Esophagus (tissue), 2 donors: ENCODE data around the gene C11orf21. TPM values are rescaled to one million over a fixed set of nuclear protein-coding genes. Genes with fewer than 3 reads are reported as not detected.
A peak's percentile ranks its signal among the peaks of the same experiment; 100 is the strongest.

Experiments
- H3K27ac ChIP-seq, 2 donors: one replicate each; pipeline ENCODE4 v1.5.1; 2013; ENCODE audit warnings: low read depth in 2 of 2, mild to moderate bottlenecking in 2 of 2, inconsistent platforms in 1 of 2, low read length in 1 of 2, moderate library complexity in 1 of 2
- H3K27me3 ChIP-seq, 2 donors: one replicate each; pipeline ENCODE4 v1.6.1; 2013; ENCODE audit warnings: low read length in 2 of 2, control low read depth in 1 of 2, mild to moderate bottlenecking in 1 of 2; ENCODE audit not compliant: insufficient read depth in 2 of 2, control insufficient read depth in 1 of 2
- H3K36me3 ChIP-seq, 2 donors: one replicate each; pipeline ENCODE4 v1.6.1; 2013; ENCODE audit warnings: low read length in 1 of 2; ENCODE audit not compliant: control insufficient read depth in 2 of 2, insufficient read depth in 2 of 2
- H3K4me1 ChIP-seq, 2 donors: one replicate each; pipeline ENCODE4 v1.6.1; 2013; ENCODE audit warnings: low read length in 1 of 2; ENCODE audit not compliant: control insufficient read depth in 2 of 2, insufficient read depth in 2 of 2
- H3K4me3 ChIP-seq, 2 donors: one replicate each; pipeline ENCODE4 v1.5.1; 2013; ENCODE audit warnings: low read length in 2 of 2, mild to moderate bottlenecking in 2 of 2, low read depth in 1 of 2, moderate library complexity in 1 of 2
- H3K9me3 ChIP-seq, 2 donors: one replicate each; pipeline ENCODE4 v1.6.1; 2013; ENCODE audit warnings: mild to moderate bottlenecking in 2 of 2, low read depth in 1 of 2, low read length in 1 of 2, moderate library complexity in 1 of 2; ENCODE audit not compliant: control insufficient read depth in 2 of 2, insufficient read depth in 1 of 2
- WGBS, 2 donors: extraction: QIAGEN DNeasy Blood & Tissue Kit; methylation state at CpG; one replicate each; pipeline ENCODE4 v1.1.7; 2013; 5-methylcytosine and 5-hydroxymethylcytosine counted together
- polyA plus RNA-seq, 2 donors: library from polyadenylated mRNA; stranded (reverse); fragments of 200-250 nt; gene quantifications; one replicate each; pipeline ENCODE4 v1.2.3, GENCODE V29; 2013
- donor health status: healthy with polysubstance abuse.
- donor health status: Bipolar disorder and iron deficiency.

The C11orf21 gene
- polyA plus RNA-seq = under 1 TPM; 0.42 to 0.45 TPM

- Histone ChIP-seq H3K4me1 (peaks cover 4 to 10% of the 10 kb centered on the region in 2 donors), H3K27ac (peak within 1 kb of the TSS; percentile 9 to 24), H3K27me3 (no peaks in the 10 kb centered on the region), H3K9me3 (no peaks in the 10 kb centered on the region), H3K36me3 (no peaks in the 10 kb centered on the region), H3K4me3 (peak within 1 kb of the TSS in 1 of 2 donors; percentile 19)
- whole genome bisulfite sequencing, 2 donors = 60 to 61% methylated on average over 16 of the region's 16 CpGs
Measured at GRCh38 chr11:2301631-2302305, at the start of gene C11orf21, which contains the start of gene TSPAN32. Gene C11orf21, minus strand, starts transcription at chr11:2301918. Its CDS starts 110 bp downstream, at chr11:2301808. Gene TSPAN32, plus strand, starts transcription at chr11:2302013. Its CDS starts 137 bp downstream, at chr11:2302150.

DNA sequence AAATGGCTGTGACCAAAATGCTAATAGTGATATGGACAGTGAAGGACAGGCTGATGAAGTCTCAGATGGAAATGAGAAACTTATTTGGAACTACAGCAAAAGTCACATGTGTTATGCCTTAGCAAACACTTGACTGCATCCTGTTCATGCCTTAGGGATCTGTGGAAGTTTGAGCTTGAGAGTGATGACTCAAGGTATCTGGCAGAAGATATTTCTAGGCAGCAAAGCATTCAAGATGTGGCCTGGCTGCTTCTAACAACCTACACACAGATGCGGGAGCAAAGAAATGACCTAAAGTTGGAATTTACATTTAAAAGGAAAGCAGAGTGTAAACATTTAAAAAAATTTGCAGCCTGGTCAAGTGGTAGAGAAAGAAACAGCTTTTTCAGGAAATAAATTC is 47.3 kb upstream of the C11orf21 start:
- WGBS, 2 donors = 86 to 97% methylated on average over 1 of the region's 1 CpG
- no peaks in the 10 kb centered on the region for H3K4me1 ChIP-seq

DNA sequence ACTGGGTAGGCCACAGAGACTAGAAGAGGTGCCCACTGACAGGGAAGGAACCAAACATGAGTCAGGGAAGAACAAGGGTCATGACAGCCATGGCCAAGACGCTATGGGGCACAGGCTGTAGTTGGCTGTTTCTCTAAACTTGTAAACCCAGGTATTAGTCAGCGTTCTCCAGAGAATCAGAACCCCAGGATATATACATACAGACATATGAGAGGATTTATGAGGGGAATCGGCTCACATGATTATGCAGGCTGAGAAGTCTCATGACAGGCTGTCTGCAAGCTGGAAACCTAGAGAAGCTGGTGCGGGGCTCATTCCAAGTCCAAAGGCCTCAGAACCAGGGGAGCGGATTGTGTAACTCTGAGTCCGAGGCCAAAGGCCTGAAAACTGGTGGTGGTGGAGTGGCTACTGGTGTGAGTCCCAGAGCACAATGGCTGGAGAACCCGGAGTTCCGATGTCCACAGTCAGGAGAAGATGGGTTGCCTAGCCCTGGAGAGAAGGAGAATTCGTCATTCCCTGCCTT is 45.7 kb upstream of the C11orf21 start:
- WGBS, 2 donors = 84 to 90% methylated on average over 9 of the region's 9 CpGs
- Histone ChIP-seq H3K36me3 (no peaks in the 10 kb centered on the region), H3K27ac (no peak overlapping the region)

More for the DNA sequence above, 47.3 kb upstream of the C11orf21 start:
- Histone ChIP-seq H3K4me3 (no peak overlapping the region), H3K27me3 (no peaks in the 10 kb centered on the region), H3K27ac (no peak overlapping the region), H3K36me3 (no peaks in the 10 kb centered on the region), H3K9me3 (peaks cover 0 to 13% of the 10 kb centered on the region in 2 donors)

GRCh38 chr11:2346586-2347307 is 45.0 kb upstream of the C11orf21 start:
- Histone ChIP-seq H3K36me3 (no peaks in the 10 kb centered on the region), H3K27me3 (no peaks in the 10 kb centered on the region), H3K27ac (no peak overlapping the region), H3K9me3 (peaks cover 0 to 15% of the 10 kb centered on the region in 2 donors), H3K4me3 (no peak overlapping the region), H3K4me1 (no peaks in the 10 kb centered on the region)
- 85 to 87% methylated on average over 10 of the region's 10 CpGs for WGBS, 2 donors

More for the DNA sequence above, 45.7 kb upstream of the C11orf21 start:
- no peaks in the 10 kb centered on the region for H3K4me1 ChIP-seq
- peaks cover 0 to 16% of the 10 kb centered on the region in 2 donors for H3K9me3 ChIP-seq
- H3K4me3 ChIP-seq = no peak overlapping the region
- H3K27me3 ChIP-seq = no peaks in the 10 kb centered on the region

- Histone ChIP-seq H3K36me3 (no peaks in the 10 kb centered on the region), H3K4me1 (no peaks in the 10 kb centered on the region), H3K9me3 (peaks cover 0 to 13% of the 10 kb centered on the region in 2 donors), H3K27ac (no peak overlapping the region), H3K27me3 (no peaks in the 10 kb centered on the region), H3K4me3 (no peak overlapping the region)
- WGBS, 2 donors = 82 to 88% methylated on average over 4 of the region's 4 CpGs
Measured at GRCh38 chr11:2346014-2346413, 44.3 kb upstream of the C11orf21 start.

- WGBS, 2 donors = 82 to 93% methylated on average over 2 of the region's 2 CpGs
- Histone ChIP-seq H3K27me3 (no peaks in the 10 kb centered on the region), H3K36me3 (no peaks in the 10 kb centered on the region), H3K4me3 (no peak overlapping the region), H3K9me3 (peaks cover 0 to 13% of the 10 kb centered on the region in 2 donors), H3K4me1 (no peaks in the 10 kb centered on the region), H3K27ac (no peak overlapping the region)
Measured at GRCh38 chr11:2345050-2345449, 43.3 kb upstream of the C11orf21 start.

- WGBS, 2 donors = 84 to 86% methylated on average over 4 of the region's 4 CpGs
- no peaks in the 10 kb centered on the region for H3K4me1 ChIP-seq
- H3K27ac ChIP-seq = no peak overlapping the region
- no peaks in the 10 kb centered on the region for H3K36me3 ChIP-seq
- peaks cover 0 to 6% of the 10 kb centered on the region in 2 donors for H3K9me3 ChIP-seq
- H3K27me3 ChIP-seq = no peaks in the 10 kb centered on the region
- H3K4me3 ChIP-seq = no peak overlapping the region
Measured at GRCh38 chr11:2343502-2343901, 41.8 kb upstream of the C11orf21 start.

DNA sequence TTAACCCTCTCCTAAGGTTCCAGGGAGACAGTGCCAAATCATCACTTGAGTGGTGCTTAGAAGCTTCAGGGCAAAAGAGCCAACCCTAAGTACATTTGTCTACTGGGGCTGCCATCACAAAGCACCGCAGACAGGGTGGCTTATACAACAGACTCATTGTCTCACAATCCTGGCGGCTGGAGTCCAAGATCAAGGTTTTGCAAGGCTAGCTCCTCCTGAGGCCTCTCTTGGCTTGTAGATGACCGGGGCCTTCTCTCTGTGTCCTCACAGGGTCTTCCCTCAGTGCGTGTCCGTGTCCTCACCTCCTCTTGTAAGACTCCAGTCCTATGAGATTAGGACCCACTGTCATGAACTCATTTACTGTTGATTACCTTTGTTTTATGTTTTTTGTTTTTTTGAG is 41.3 kb upstream of the C11orf21 start:
- no peaks in the 10 kb centered on the region for H3K4me1 ChIP-seq
- 67 to 81% methylated on average over 5 of the region's 5 CpGs for WGBS, 2 donors
- H3K4me3 ChIP-seq = no peak overlapping the region
- H3K36me3 ChIP-seq = no peaks in the 10 kb centered on the region
- peaks cover 0 to 6% of the 10 kb centered on the region in 2 donors for H3K9me3 ChIP-seq
- no peak overlapping the region for H3K27ac ChIP-seq
- H3K27me3 ChIP-seq = no peaks in the 10 kb centered on the region

- Histone ChIP-seq H3K4me1 (no peaks in the 10 kb centered on the region), H3K27me3 (no peaks in the 10 kb centered on the region), H3K27ac (no peak overlapping the region), H3K4me3 (no peak overlapping the region), H3K36me3 (no peaks in the 10 kb centered on the region), H3K9me3 (peaks cover 0 to 6% of the 10 kb centered on the region in 2 donors)
- 90% methylated on average over 3 of the region's 3 CpGs for WGBS, 2 donors
Measured at GRCh38 chr11:2342557-2342956, 40.8 kb upstream of the C11orf21 start.
